Renal cortex interstitium (tissue), 11 donors: ENCODE data around the gene UBALD2. TPM values are rescaled to one million over a fixed set of nuclear protein-coding genes. Genes with fewer than 3 reads are reported as not detected.
"Not testable (repeated sequence)": the region's sequence is repeated elsewhere in the genome, so short reads cannot be mapped to it uniquely, and the experiment has no call there.

Source experiments
- DNase-seq, 11 donors: peaks; one replicate each; pipeline ENCODE4 v3.0.0-alpha.2; 2013; ENCODE audit warnings: low read depth in 9 of 11, low spot score in 4 of 11; ENCODE audit errors: extremely low read depth in 1 of 11
- polyA plus RNA-seq, 3 donors: library from polyadenylated mRNA; unstranded; fragments of 120-200 nt; gene quantifications; one replicate each; pipeline ENCODE4 v1.2.1, GENCODE V29; 2013; ENCODE audit not compliant: insufficient read length in 3 of 3

Gene UBALD2
- polyA plus RNA-seq, 3 donors, result 24.9 to 51.5 (median 41.0) TPM

- DNase-seq, result no peak
These were observed 25.4 kb upstream of the UBALD2 start for GRCh38 chr17:76239538-76240274.

- peak in 5 of 11 donors; percentile 63 to 70 (median 67) for DNase-seq
These were observed 24.5 kb upstream of the UBALD2 start, which contains the start of gene RNF157 for GRCh38 chr17:76240461-76241203. TSS of gene RNF157 (minus strand) at chr17:76240493. CDS start at chr17:76240240, 253 bp downstream.

GRCh38 chr17:76241204-76241538, 24.0 kb upstream of the UBALD2 start:
- DNase-seq, result no peak

- no peak for DNase-seq
These were observed 23.4 kb upstream of the UBALD2 start for GRCh38 chr17:76241691-76242255.

- no peak for DNase-seq
These were observed 21.1 kb upstream of the UBALD2 start for GRCh38 chr17:76243826-76244679.

DNA sequence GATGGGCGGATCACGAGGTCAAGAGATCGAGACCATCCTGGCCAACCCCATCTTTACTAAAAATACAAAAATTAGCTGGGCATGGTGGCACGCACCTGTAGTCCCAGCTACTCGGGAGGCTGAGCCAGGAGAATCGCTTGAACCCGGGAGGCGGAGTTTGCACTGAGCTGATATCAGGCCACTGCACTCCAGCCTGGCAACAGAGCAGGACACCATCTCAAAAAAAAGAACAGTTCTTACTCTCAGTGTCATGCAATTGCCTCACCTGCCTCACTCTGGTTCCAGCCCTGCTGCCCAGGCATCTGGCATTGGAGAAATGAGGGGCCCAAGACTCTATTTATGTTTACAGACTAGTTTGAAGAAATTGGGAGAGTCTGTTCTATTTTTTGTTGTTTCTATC, 20.4 kb upstream of the UBALD2 start:
- DNase-seq, result not testable (repeated sequence)

GRCh38 chr17:76246080-76247066, 18.8 kb upstream of the UBALD2 start:
- peak in 1 of 11 donors; percentile 61 for DNase-seq

- DNase-seq, result no peak
These were observed 17.8 kb upstream of the UBALD2 start for GRCh38 chr17:76247304-76247703.

DNA sequence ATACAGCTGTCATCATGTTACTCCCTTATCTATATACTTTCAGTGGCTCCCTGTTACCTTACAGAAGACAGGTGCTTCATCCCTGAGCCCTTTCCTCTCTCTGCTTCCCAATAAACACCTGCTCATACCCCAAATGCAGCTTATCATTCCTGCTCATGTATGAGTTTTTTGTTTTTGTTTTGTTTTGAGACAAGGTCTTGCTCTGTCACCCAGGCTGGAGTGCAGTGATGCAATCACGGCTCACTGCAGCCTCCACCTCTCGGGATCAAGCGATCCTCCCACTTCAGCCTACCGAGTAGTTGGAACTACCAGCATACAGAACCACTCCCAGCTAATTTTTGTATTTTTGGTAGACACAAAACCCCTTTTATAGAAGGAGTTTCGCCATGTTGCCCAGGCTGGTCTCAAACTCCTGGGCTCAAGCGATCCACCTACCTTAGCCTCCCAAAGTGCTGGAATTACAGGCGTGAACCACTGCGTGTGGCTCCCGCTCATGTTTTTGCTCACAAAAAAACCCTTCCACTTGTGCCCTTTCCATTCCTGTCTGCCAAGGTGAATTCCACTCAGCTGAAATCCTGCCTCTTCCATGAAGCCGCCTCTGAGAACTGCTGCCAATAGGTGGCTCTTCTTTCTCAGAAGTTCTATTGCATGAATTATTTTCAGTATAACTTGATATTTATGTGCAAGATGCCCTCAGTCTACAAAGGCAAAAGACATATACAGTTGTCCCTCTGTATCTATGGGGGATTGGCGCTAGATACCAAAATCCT, 16.9 kb upstream of the UBALD2 start:
- no peak for DNase-seq

- DNase-seq, result no peak
These were observed 15.0 kb upstream of the UBALD2 start for GRCh38 chr17:76250141-76250540.

DNA sequence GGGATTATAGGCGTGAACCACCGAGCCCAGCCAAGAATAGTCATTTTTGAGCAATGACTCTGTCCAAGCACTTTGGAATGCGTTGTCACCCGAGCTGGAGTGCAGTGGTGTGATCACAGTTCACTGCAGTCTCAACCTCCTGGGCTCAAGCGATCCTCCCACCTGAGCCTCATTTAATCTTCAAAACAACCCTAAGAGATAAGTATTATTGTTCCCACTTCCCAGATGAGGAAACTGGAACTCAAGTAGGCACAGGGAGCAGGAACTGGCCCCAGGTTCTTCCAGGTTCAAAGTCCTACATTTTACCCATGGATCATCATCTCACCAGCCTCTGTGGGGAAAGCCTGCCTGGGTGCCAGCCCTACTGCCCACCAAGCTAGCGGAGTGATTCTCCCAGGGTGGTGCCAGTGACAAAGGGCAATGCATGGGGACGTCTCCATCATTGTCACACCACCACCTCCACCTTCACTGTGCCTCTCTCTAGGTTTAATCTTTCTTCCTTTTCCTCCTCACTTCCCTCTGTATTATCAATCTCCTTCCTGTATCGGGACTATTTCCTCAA, 13.6 kb upstream of the UBALD2 start:
- DNase-seq, result no peak

DNA sequence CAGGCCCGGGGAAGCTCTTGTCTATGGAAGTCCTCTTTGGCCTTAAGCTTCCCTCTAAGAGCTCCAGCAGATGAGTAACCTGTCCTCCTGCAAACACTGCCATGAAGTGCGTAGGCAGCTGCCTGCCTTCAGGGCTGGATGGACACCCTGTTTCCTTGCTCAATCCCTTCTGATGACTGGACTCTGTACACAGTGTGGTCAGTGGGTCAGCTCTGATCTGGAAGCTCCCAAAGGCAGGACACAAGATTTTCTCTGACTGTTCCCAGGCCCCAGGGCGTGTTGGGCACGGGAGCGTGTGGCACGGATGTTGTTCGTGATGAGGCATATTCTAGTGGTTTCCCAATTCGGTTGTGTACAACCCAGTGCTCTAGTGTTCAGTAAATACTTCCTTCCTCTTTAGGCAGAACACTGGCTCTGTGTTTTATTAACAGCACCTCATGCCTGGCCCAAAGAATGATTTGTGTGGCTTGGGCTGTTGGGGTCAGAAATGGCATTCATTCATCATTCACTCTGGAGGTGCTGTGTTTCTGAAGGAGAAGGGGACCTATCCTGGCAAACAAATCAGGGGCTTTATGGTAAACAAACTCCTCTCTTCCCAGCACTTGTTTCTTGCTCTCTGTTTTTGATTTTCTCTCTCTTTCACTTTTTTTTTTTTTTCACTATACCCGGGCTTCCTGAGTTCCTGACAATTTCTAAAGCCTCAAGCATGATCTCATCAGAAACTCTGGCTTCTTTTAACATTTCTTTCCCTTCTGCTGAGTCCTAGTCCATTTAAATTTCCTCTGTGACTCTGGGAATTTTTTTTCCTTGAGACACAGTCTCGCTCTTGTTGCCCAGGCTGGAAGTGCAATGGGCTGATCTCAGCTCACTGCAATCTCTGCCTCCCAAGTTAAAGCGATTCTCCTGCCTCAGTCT, 12.9 kb upstream of the UBALD2 start:
- DNase-seq, result no peak

- not testable (repeated sequence) for DNase-seq
These were observed 12.0 kb upstream of the UBALD2 start for GRCh38 chr17:76252967-76253766.

- no peak for DNase-seq
These were observed 11.3 kb upstream of the UBALD2 start for GRCh38 chr17:76253841-76254240.

- no peak for DNase-seq
These were observed 10.9 kb upstream of the UBALD2 start for GRCh38 chr17:76254275-76254674.
